Esophagus squamous epithelium (tissue), 5 donors: ENCODE results near the gene LRRC4C. TPM values are rescaled to one million over a fixed set of nuclear protein-coding genes. Genes with fewer than 3 reads are reported as not detected.

Source experiments
- DNase-seq: peaks from one replicate; lab custom pipeline; 2025; lab: John Stamatoyannopoulos, UW
- H3K27ac ChIP-seq, 4 donors: fragments of 200-600 bp; sonication (generic); one replicate each; pipeline ENCODE4 v1.5.1; 2016 to 2019; ENCODE audit warnings: mild to moderate bottlenecking in 1 of 4
- H3K27me3 ChIP-seq, 4 donors: fragments of 200-600 bp; sonication (generic); 1 replicate in 3 of 4; 2 replicates in 1 of 4; pipeline versions ENCODE4 v1.5.1 to v1.6.0; 2017 to 2021; ENCODE audit warnings: antibody characterized with exemption in 1 of 4
- H3K36me3 ChIP-seq, 3 donors: fragments of 200-600 bp; sonication (generic); one replicate each; pipeline ENCODE4 v1.5.1; 2016 to 2019
- H3K4me1 ChIP-seq, 3 donors: fragments of 200-600 bp; sonication (generic); one replicate each; pipeline ENCODE4 v1.5.1; 2017 to 2019
- H3K4me3 ChIP-seq, 4 donors: fragments of 200-600 bp; sonication (generic); 1 replicate in 3 of 4; 2 replicates in 1 of 4; pipeline ENCODE4 v1.5.1; 2016 to 2019; ENCODE audit warnings: mild to moderate bottlenecking in 2 of 4, moderate library complexity in 1 of 4
- H3K9me3 ChIP-seq, 3 donors: fragments of 200-600 bp; sonication (generic); one replicate each; pipeline ENCODE4 v1.5.1; 2016 to 2019
- POLR2A ChIP-seq, 4 donors: fragments of 450-650 bp; IDR thresholded peaks; one replicate each; pipeline ENCODE4 v1.6.1; 2017; ENCODE audit warnings: antibody characterized with exemption in 4 of 4, mild to moderate bottlenecking in 4 of 4, moderate library complexity in 3 of 4
- WGBS, 2 donors: methylation state at CpG; one replicate each; pipeline ENCODE4 v1.1.5; 2018; 5-methylcytosine and 5-hydroxymethylcytosine counted together
- intact Hi-C: fragments of 100-400 bp; cut with DNase I; formaldehyde crosslinking; loops from one replicate; pipeline ENCODE4 v1.15.0; 2022
- total RNA-seq, 4 donors: library from RNA; depleted of rRNA; stranded (reverse); fragments of >200 nt; gene quantifications; one replicate each; pipeline ENCODE4 v1.1.0, GENCODE V29; 2016
- TF ChIP-seq, protein P1 (sequence below), 6 experiments: fragments of 450-650 bp in 4 of 6; fragments of 200-600 bp in 2 of 6; sonication (generic) in 2 of 6; IDR thresholded peaks; one replicate each; pipeline ENCODE4 v1.5.1; 2016 to 2019; ENCODE audit warnings: antibody characterized with exemption in 6 of 6, mild to moderate bottlenecking in 4 of 6, moderate library complexity in 4 of 6
- donor health status: DM: yes; HTN: yes; CAD: no.

The LRRC4C gene
- total RNA-seq, 4 donors from 2014 or later = 0.09 to 0.38 (median 0.30) TPM; not detected in 1

DNA sequence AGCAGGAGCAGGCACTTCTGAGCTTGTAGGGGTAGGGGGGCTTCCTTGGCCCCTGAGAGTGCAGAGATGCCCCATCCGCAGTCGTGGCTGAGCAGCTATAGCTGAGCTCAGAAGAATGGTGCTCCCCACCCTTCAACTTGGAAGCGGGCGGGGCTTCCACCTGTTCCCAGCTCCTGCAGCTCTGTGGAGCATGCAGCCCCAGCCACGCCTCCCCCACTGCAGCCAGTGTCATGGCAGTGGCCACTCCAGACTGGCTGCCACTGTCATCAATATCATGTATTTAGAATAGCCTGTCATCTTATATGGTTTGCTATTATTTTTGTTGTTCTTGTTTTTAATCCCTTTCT is 213.1 kb downstream of the LRRC4C start:
- peaks cover 0 to 8% (median 0%) of the 10 kb centered on the region in 3 donors for H3K9me3 ChIP-seq
- no peaks in the 10 kb centered on the region for H3K36me3 ChIP-seq
- no peak overlapping the region for H3K27ac ChIP-seq
- H3K27me3 ChIP-seq = no peaks in the 10 kb centered on the region
- 75% methylated on average over 5 of the region's 5 CpGs; no CpG with 5 or more reads in 1 of the 2 donors for WGBS, 2 donors
- intact Hi-C loops = no loop called here
- no peak overlapping the region for H3K4me3 ChIP-seq
- H3K4me1 ChIP-seq = no peaks in the 10 kb centered on the region
- TF ChIP-seq, protein P1, sequence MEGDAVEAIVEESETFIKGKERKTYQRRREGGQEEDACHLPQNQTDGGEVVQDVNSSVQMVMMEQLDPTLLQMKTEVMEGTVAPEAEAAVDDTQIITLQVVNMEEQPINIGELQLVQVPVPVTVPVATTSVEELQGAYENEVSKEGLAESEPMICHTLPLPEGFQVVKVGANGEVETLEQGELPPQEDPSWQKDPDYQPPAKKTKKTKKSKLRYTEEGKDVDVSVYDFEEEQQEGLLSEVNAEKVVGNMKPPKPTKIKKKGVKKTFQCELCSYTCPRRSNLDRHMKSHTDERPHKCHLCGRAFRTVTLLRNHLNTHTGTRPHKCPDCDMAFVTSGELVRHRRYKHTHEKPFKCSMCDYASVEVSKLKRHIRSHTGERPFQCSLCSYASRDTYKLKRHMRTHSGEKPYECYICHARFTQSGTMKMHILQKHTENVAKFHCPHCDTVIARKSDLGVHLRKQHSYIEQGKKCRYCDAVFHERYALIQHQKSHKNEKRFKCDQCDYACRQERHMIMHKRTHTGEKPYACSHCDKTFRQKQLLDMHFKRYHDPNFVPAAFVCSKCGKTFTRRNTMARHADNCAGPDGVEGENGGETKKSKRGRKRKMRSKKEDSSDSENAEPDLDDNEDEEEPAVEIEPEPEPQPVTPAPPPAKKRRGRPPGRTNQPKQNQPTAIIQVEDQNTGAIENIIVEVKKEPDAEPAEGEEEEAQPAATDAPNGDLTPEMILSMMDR (IDR thresholded peaks at IDR 0.05) = no peak
- no peak for TF ChIP-seq POLR2A (IDR thresholded peaks at IDR 0.05)
- no peak for DNase-seq

DNA sequence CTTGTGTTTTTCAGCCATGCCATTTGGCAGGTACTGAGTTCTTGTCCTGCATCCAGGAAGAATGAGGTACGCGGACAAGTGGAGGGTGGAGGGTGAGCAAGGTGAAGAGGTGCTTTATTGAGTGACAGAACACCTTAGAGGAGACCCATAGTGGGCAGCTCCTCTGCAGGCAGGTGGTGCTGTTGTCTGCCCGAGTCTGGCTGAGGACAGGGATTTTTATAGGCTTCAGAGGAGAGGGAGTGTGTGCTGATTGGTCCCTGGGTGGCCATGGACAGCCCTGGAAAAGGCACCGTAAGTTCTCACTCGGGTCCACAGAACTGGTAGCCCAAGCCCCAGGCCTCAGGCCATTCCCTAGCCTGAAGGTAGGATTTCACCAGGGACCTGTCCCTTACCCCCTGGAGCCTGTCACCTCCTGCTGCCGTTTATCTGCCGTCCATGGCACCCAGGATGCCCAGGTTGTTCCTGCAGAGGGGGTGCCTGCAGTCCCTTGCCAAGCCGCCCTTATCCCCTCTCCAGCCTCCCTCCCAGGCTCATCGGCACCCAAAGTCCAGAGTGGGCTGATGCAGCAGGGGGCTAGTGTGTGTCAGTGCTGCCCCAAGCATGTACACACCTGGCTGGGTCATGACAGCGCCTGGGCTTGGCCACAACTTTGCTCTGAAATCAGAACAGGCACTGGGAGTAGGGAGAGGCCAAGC is 213.6 kb downstream of the LRRC4C start:
- Histone ChIP-seq H3K27ac (no peak overlapping the region), H3K4me1 (no peaks in the 10 kb centered on the region), H3K9me3 (peaks cover 0 to 8% (median 0%) of the 10 kb centered on the region in 3 donors), H3K4me3 (no peak overlapping the region), H3K36me3 (no peaks in the 10 kb centered on the region), H3K27me3 (no peaks in the 10 kb centered on the region)
- TF ChIP-seq, protein P1 (IDR thresholded peaks at IDR 0.05) = no peak
- no peak for TF ChIP-seq POLR2A (IDR thresholded peaks at IDR 0.05)
- WGBS, 2 donors = 40 to 69% methylated on average over 3 to 5 of the region's 10 CpGs
- intact Hi-C loops = no loop called here
- no peak for DNase-seq

DNA sequence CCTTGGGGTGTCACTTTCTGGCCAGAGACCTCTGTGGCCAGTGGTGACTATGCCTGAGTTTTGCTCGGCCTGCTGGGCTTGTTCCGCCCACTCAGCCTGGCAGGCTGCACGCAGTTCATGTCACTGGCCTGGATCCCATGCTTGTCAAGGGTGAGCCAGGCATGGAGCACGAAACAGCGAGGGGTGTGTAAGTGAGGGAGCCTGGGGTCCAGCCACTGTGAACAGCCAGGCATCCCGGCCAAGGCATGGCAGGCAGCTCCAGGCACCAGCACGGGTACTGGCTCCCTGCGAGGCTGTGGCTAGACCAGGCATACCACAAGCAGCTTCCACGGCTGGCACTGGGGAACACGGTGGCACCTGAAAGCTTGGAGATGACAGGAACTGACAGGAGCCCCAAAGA is 214.3 kb downstream of the LRRC4C start:
- TF ChIP-seq POLR2A (IDR thresholded peaks at IDR 0.05) = no peak
- TF ChIP-seq, protein P1 (IDR thresholded peaks at IDR 0.05) = no peak
- no peaks in the 10 kb centered on the region for H3K27me3 ChIP-seq
- no peaks in the 10 kb centered on the region for H3K36me3 ChIP-seq
- DNase-seq = no peak
- WGBS, 2 donors = 80 to 100% methylated on average over 3 to 7 of the region's 10 CpGs
- H3K27ac ChIP-seq = no peak overlapping the region
- H3K9me3 ChIP-seq = peaks cover 0 to 8% (median 0%) of the 10 kb centered on the region in 3 donors
- H3K4me1 ChIP-seq = no peaks in the 10 kb centered on the region
- H3K4me3 ChIP-seq = no peak overlapping the region
- intact Hi-C loops = no loop called here

DNA sequence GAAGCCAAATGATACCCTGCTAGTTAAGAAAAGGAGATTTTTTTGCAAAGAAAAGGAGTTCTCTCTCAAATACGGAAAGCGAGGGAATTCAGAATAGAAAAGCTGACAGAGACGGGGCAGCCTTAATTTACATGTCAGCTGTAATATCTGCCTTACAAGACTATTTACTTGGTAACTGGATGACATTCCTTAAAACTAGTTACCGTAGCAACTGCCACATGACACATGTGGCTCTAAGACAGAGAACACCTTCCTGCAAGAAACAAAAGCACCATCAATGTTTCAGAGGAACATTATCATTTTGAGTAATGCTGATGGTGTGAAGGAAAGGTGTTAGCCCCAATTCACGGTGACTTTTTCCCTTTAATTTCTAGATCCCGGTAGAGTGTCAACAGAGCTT is 222.1 kb downstream of the LRRC4C start:
- intact Hi-C loops = no loop called here
- Histone ChIP-seq H3K27me3 (no peaks in the 10 kb centered on the region), H3K36me3 (no peaks in the 10 kb centered on the region), H3K4me1 (no peaks in the 10 kb centered on the region), H3K4me3 (no peak overlapping the region), H3K27ac (no peak overlapping the region), H3K9me3 (no peaks in the 10 kb centered on the region)
- TF ChIP-seq, protein P1 (IDR thresholded peaks at IDR 0.05) = no peak
- TF ChIP-seq POLR2A (IDR thresholded peaks at IDR 0.05) = no peak
- 23 to 27% methylated on average over 6 of the region's 6 CpGs for WGBS, 2 donors
- DNase-seq = no peak

DNA sequence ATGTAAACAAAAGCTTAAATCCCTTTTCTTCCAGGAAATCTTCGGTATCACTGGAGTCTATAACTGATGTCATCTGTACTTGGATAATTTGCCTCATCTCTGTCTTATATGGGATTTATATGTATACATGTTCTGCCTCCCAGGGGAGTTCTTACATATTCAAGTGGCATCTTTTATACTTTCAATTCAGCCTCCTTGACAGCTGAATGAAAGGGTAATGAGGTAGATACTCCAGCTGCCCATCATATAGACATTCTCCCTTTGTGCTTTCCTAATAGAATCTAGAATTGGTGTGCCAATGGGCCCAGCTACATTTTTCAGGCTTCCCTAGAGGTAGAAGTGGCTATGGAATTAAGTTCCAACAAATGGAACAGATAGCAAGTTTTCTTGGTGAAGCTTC is 223.8 kb downstream of the LRRC4C start:
- intact Hi-C loops = no loop called here
- 52 to 54% methylated on average over 1 of the region's 1 CpG for WGBS, 2 donors
- Histone ChIP-seq H3K27ac (no peak overlapping the region), H3K36me3 (no peaks in the 10 kb centered on the region), H3K4me1 (no peaks in the 10 kb centered on the region), H3K4me3 (no peak overlapping the region), H3K27me3 (no peaks in the 10 kb centered on the region), H3K9me3 (no peaks in the 10 kb centered on the region)
- DNase-seq = no peak
- no peak for TF ChIP-seq POLR2A (IDR thresholded peaks at IDR 0.05)
